ENCODE data around the gene NRBF2.
"Not testable (repeated sequence)": the region's sequence is repeated elsewhere in the genome, so short reads cannot be mapped to it uniquely, and the experiment has no call there.

Gene NRBF2

GRCh38 chr10:63119041-63119440 lies 14.1 kb upstream of the NRBF2 start:
- DNase-seq (ENCODE audit: low read depth), result no peak

- DNase-seq (ENCODE audit: low read depth), result no peak
These were observed 12.6 kb upstream of the NRBF2 start for GRCh38 chr10:63120554-63120953.

- DNase-seq (ENCODE audit: low read depth), result no peak
These were observed 9.3 kb upstream of the NRBF2 start for GRCh38 chr10:63123727-63124362.

- no peak for DNase-seq (ENCODE audit: low read depth)
These were observed 7.7 kb upstream of the NRBF2 start for GRCh38 chr10:63125459-63125858.

- no peak for DNase-seq (ENCODE audit: low read depth)
These were observed 4.7 kb upstream of the NRBF2 start for GRCh38 chr10:63128443-63128842.

- no peak for DNase-seq (ENCODE audit: low read depth)
These were observed 3.2 kb upstream of the NRBF2 start for GRCh38 chr10:63129888-63130287.

- DNase-seq (ENCODE audit: low read depth), result no peak
These were observed 475 bp upstream of the NRBF2 start for GRCh38 chr10:63132651-63133055.

GRCh38 chr10:63133821-63134557 lies 861 bp downstream of the NRBF2 start:
- no peak for DNase-seq (ENCODE audit: low read depth)

GRCh38 chr10:63137306-63137705 lies 4.2 kb downstream of the NRBF2 start:
- DNase-seq (ENCODE audit: low read depth), result no peak

GRCh38 chr10:63140077-63140476 lies 6.9 kb downstream of the NRBF2 start:
- no peak for DNase-seq (ENCODE audit: low read depth)

GRCh38 chr10:63142136-63142535 lies 9.0 kb downstream of the NRBF2 start:
- no peak for DNase-seq (ENCODE audit: low read depth)

GRCh38 chr10:63143987-63144386 lies 10.9 kb downstream of the NRBF2 start:
- no peak for DNase-seq (ENCODE audit: low read depth)

GRCh38 chr10:63145782-63146181 lies 12.7 kb downstream of the NRBF2 start:
- no peak for DNase-seq (ENCODE audit: low read depth)

- DNase-seq (ENCODE audit: low read depth), result no peak
These were observed 13.4 kb downstream of the NRBF2 start for GRCh38 chr10:63146503-63146902.

- DNase-seq (ENCODE audit: low read depth), result no peak
These were observed 17.6 kb downstream of the NRBF2 start for GRCh38 chr10:63150745-63151144.

GRCh38 chr10:63153868-63154545 lies 20.9 kb downstream of the NRBF2 start:
- DNase-seq (ENCODE audit: low read depth), result not testable (repeated sequence)

GRCh38 chr10:63154546-63155387 lies 21.6 kb downstream of the NRBF2 start:
- DNase-seq (ENCODE audit: low read depth), result no peak

- DNase-seq (ENCODE audit: low read depth), result no peak
These were observed 22.4 kb downstream of the NRBF2 start for GRCh38 chr10:63155388-63156020.

- no peak for DNase-seq (ENCODE audit: low read depth)
These were observed 23.1 kb downstream of the NRBF2 start for GRCh38 chr10:63156236-63156635.

- DNase-seq (ENCODE audit: low read depth), result no peak
These were observed 24.9 kb downstream of the NRBF2 start for GRCh38 chr10:63157845-63158624.

GRCh38 chr10:63161592-63161991 lies 28.5 kb downstream of the NRBF2 start:
- no peak for DNase-seq (ENCODE audit: low read depth)

Measured in activated T-helper 9 cell treated with anti-CD3 and anti-CD28 coated beads, Interleukin-2, amount 50 U/mL, for 16 hours (primary cell).